Lower leg skin (tissue), 3 donors: ENCODE data around the gene ENAH.

Experiments used
- CTCF ChIP-seq, 3 donors: fragments of 450-650 bp; IDR thresholded peaks; one replicate each; pipeline ENCODE4 v1.5.1; 2016; ENCODE audit warnings: antibody characterized with exemption in 3 of 3, mild to moderate bottlenecking in 3 of 3, moderate library complexity in 2 of 3
- POLR2A ChIP-seq, 2 donors: fragments of 450-650 bp; IDR thresholded peaks; one replicate each; pipeline ENCODE4 v1.6.1; 2016 to 2017; ENCODE audit warnings: antibody characterized with exemption in 2 of 2, mild to moderate bottlenecking in 1 of 2, moderate library complexity in 1 of 2

GRCh38 chr1:225527575-225527974 is 125.3 kb downstream of the ENAH start:
- TF ChIP-seq POLR2A (IDR thresholded peaks at IDR 0.05) = no peak
- no peak for TF ChIP-seq CTCF (IDR thresholded peaks at IDR 0.05)
